ENCODE results near the gene OR10R2.

DNA sequence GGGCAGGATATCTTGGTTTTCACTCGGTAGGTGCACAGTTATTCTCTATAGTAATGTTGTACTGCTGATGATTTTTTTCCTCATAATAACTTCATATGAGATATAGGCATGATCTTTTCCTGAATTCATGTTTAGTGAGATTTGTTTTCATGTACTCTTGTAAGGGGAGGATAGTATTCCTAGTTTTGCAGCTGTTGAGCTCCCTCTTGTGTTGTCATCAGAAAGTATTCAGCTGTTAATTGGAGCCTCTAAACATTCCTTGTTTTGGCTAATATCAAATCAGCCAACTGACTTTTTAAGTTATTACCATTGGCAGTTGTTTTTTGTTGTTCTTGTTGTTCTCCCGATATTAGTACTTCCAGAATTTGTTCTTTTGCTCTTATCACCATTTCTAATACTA is 24.4 kb downstream of the OR10R2 start:
- no peak for TF ChIP-seq POLR2A (IDR thresholded peaks at IDR 0.05)
- TF ChIP-seq, protein P1, sequence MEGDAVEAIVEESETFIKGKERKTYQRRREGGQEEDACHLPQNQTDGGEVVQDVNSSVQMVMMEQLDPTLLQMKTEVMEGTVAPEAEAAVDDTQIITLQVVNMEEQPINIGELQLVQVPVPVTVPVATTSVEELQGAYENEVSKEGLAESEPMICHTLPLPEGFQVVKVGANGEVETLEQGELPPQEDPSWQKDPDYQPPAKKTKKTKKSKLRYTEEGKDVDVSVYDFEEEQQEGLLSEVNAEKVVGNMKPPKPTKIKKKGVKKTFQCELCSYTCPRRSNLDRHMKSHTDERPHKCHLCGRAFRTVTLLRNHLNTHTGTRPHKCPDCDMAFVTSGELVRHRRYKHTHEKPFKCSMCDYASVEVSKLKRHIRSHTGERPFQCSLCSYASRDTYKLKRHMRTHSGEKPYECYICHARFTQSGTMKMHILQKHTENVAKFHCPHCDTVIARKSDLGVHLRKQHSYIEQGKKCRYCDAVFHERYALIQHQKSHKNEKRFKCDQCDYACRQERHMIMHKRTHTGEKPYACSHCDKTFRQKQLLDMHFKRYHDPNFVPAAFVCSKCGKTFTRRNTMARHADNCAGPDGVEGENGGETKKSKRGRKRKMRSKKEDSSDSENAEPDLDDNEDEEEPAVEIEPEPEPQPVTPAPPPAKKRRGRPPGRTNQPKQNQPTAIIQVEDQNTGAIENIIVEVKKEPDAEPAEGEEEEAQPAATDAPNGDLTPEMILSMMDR (IDR thresholded peaks at IDR 0.05) = no peak
